NCI-H187 (cell line): ENCODE data around the gene HMGB2.
A peak's percentile ranks its signal among the peaks of the same experiment; 100 is the strongest.

Source experiments
- DNase-seq, 2 experiments: peaks; one replicate each; lab custom pipeline; 2025; lab: John Stamatoyannopoulos, UW

HMGB2 gene

DNA sequence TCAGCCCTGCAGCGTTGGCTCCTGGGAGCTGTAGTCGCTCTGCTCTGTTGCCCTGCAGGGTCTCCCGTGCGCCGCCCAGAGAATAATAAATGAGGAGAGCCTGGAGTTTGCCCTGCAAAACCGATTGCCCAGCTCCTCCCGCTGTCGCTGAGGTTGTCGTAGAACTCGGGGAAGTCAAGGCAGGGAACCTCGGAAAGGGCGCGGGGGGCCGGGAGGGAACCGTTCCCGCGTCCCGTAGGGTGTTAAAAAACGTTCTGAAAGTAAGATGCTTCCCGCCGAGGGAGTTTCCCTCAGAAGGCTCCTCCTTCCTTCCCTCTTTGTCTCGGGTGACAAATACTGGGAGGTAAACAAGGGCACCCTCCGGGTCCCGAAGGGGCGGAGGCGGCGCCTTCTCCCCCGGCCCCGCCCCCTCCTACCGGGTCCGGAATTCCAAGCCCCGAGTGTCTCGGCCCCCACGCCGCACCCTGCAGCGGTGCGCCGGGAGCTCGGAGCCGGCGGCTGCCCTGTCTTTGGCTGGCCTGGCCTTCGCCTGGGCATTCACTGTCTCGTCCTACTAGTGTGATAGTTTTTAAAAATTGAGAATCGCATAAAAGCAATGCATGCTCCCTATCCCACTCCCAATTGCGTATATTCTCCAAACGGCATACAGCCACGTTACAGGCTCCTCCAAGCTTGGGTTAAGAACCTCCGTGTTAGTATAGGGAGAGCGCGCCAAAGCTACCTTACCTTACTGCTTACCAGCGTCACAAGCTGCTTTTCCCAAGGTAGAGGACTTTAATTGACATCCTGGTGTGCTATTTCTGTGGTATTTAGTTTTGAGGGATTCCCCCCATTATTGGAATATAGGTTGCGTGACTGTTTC lies 964 bp upstream of the HMGB2 start:
- DNase-seq: peak; percentile 67 to 78

DNA sequence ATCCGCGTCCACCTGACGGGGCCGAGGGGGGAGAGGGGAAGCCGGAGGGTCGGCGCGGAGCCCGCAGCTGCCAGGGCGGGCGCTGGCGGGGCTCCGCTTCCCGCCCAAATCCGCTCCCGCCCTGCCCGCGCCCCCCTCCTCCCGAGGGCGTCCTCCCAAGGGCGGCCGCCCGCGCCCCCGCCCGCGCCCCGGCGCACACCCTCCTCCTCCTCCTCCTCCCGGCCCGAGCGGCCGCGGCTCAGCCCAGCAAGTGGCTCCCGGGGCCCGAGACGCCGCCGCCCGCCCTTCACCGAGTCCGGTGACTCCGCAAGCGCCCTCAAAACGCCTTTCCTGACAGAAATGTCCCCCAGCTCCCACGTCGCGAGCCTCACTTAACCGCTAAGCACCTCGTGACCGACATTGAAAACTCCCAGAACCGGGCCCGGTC lies 487 bp downstream of the HMGB2 start:
- DNase-seq: peak in 1 of 2 experiments; percentile 3

DNA sequence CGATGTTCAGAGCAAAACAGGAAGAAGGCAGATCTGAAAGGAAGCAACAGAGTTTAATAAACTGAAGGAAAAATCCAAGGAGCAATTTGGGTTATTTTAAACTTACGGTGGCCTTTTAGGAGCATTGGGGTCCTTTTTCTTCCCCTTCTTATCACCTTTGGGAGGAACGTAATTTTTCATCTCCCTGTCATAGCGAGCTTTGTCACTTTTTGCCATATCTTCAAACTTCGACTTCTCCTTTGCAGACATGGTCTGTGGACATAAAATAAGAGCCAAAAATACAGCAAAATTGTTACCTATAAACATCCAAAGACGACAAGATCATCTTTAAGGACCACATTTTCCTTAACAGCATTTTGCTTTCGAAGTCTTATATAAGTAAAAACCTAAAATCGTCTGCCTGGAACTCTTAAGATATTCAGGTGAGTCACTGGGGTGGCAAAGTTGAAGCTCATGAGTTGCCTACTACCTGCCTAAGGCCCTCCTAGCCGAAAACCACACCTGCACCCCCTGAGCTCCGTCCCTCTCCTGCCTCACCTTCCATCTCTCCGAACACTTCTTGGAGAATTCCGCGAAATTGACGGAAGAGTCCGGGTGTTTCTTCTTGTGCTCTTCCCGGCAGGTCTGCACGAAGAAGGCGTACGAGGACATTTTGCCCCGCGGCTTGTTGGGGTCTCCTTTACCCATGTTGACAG lies 1.0 kb downstream of the HMGB2 start:
- DNase-seq: no peak

DNA sequence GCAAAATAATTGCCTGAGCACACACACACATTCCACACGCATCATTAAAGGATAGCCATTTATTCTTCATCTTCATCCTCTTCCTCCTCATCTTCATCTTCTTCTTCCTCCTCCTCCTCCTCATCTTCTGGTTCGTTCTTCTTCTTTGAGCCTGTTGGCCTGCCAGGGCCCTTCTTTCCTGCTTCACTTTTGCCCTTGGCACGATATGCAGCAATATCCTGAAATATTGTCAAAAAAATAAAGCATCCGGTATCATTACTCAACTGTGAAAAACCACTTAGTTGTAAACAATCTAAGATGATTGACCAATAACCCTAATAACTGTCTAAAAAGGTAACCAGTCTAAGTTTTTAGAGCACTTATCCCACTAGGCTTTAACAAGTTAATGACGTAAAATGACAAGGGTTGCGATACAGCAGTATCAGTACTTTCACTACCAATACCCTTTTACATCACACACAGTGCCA lies 2.1 kb downstream of the HMGB2 start:
- DNase-seq: no peak

DNA sequence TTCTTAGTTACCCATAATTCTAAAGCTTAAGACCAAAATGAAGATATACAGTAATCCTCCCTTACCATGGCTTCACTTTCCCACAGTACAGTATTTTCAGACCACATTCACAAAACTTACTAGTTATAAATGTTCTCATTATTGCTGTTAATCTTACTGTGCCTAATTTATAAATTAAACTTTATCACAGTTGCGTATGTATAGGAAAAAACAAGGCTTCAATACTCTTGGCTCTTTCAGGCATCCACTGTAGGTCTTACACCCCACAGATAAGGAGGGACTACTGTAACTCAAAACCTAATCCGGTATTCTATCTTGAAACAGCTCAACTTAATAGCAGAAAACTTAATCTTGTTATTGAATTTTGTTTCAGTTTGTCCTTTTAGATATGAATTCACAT lies 3.6 kb downstream of the HMGB2 start:
- DNase-seq: no peak

DNA sequence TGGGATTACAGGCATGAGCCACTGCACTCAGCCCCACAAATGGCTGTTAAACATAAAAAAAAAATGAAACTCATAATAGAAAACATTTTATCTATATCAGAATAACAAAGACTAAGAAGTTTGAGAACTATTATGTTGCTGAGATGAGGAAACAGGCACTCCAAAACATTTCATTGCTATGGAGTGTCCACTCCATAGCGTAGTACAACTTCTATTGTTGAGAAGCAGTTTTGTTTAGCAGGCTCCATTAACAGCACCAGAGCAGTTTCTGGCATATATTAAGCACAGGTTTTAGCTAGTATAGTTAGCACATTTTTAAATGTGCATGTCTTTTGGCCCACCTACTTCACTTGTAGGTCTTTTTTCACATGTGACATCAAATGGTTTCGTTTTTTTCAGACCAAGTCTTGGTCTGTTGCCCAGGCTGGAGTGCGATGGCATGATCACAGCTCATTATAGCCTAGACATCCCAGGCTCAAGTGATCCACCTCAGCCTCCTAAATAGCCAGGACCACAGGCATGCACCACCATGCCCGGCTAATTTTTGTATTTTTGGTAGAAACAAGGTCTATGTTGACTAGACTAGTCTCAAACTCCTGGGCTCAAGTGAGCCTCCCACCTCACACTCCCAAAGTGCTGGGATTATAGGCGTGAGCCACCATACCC lies 5.8 kb downstream of the HMGB2 start:
- DNase-seq: no peak

DNA sequence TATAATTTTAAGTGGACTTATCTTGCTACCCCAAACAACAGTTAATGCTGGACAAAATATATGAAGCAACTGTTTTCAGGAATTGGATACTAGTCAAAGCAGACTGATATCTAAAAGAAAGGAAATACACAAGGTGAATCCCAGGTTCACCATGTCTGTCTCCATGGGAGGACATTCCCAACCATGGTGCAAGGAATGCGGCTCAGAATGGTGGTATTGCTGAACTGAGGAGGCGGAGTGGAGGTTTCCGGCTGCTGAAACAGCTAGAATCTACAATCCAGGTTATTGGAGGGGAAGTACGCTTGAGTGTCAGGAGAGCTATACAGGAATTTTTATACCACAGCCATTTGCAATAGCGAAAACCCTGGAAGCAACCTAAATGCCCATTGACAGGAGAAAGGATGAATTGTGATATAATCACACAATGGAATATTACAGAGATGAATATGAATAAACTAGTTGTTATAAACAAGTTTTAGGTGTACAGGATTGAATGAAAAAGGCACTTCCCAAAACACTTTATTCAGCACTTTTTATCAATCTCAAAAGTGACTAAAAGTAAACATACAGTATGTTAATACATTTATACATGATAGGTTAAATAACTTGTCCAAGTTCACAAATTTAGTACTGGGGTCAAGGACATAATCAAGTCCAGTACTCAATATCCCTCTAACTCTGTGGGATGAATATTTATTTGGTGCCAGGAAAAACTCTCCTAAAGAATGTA lies 9.0 kb downstream of the HMGB2 start:
- no peak for DNase-seq

DNA sequence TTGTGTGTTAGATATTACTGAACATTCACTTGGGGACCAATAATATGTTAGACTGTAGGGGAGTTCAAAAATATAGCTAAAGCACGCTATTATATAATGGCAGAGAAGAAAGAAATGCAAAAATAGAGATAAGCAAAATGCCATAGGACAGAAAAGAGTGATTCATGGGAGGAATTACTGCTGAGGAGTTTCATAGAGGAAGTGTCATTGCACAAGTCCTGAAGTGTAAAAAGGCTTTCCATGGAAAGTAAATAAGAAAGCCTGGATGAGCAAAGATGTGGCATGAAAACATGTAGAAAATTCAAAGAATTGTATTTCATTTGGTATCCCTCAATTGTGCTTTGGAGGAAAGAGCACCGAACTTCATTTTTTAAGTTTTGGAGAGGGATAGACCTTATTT lies 14.5 kb downstream of the HMGB2 start:
- DNase-seq: no peak

DNA sequence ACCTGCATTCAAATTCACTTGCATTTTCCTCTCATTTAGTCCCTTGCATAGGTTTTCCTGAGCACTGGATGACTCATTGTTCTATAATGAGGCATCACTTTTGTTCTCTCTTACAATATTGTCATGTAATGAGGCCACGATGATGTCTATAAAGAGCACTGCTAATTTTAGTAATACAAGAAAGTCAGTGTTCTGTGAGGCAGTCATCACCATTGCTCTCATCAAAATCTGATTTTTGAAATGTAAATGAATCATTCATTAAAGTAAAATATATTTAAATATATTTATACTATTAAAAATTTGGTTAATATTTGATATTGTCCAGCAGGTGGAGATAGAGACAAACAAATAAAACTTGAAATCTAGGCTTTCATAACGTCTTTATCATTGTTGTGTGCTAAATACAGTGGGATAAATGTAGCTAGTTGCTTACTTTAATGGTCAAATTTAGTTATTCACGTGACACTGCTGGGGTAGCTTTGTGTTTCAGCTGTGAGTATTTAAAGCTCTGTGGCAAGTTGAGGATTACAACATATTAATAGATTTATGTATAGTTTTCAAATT lies 15.4 kb downstream of the HMGB2 start:
- DNase-seq: no peak

DNA sequence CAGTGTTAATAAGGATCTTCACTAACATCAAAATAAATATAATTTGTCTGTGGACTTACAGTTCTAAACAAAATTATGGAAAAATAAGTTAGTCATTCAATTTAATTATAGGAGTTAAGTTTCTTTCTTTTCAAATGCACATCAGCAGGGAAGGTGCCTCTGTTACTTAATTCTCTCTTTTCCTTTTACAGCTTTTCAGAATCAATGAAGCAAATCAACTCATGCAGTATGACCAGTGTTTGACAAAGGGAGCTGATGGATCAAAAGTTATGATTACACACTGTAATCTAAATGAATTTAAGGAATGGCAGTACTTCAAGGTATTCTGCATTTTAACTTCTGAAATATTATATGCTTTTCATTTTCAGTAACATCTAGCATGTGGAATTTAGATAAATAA lies 15.9 kb downstream of the HMGB2 start:
- no peak for DNase-seq

DNA sequence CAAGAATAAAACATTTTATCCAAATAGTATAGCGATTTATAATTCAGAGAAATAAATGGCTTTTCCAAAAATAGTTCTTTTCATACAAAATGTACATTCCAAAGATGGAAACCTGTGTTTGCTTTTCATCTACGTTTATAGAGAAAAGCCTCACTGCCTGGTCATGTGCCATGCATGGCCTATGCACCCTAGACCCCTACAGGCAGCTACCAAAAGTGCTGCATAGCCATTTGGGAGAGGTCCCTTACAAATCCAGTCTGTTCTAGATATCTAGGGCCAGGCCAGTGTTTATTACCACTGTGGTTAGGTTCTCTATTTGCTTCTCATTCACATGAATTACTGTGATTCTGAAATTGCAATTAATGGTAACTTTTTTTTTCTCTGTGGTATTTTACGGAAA lies 17.2 kb downstream of the HMGB2 start:
- no peak for DNase-seq

DNA sequence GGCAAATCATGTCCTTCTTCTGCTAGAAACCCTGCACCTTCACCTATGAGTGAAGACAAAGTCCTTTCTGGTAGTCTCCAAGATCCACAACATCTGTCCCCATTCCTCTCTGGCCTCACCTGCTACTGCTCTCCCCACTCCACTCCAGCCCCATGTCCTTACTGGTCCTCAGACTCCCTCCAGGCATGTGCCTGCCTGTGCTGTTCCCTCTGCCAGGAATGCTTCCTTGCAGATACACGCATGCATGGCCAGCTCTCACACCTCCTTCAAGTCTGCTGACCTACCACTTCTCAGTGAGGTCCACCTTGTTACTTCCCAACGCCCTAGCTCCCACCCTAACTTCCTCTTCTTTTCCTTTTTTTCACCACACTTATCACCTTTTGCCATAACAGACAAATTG lies 18.1 kb downstream of the HMGB2 start:
- DNase-seq: no peak

DNA sequence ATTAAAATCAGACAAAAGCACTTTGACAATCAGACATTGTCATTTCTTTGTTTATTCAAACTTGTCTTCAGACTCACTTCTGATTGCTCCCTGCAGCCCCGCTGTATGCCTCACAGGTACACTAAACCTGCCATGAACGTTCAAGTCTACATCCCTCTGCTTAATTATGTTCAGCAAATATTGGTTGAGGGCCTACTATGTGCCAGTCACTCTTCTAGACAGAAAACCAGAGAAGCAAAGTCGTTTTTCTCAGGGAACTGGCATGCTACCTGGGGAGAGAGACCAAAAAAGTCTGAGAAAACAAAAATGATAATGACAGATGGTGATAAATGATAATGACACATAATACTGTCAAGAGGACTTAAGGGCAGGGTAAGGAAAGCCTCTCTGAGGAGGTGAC lies 19.4 kb downstream of the HMGB2 start:
- DNase-seq: no peak

DNA sequence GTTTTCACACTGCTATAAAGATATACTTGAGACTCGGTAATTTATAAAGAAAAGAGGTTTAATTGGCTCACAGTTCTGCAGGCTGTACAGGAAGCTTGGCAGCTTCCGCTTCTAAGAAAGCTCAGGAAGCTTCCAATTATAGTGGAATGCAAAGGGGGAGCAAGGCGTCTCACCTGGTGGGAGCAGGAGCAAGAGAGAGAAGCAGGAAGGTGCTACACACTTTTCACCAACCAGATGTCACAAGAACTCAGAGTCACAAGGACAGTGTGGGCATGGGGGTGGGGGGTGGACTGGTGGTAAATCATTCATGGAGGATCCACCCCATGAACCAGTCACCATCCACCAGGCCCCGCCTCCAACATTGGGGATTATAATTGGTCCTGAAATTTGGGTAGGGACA lies 22.8 kb downstream of the HMGB2 start:
- DNase-seq: no peak

DNA sequence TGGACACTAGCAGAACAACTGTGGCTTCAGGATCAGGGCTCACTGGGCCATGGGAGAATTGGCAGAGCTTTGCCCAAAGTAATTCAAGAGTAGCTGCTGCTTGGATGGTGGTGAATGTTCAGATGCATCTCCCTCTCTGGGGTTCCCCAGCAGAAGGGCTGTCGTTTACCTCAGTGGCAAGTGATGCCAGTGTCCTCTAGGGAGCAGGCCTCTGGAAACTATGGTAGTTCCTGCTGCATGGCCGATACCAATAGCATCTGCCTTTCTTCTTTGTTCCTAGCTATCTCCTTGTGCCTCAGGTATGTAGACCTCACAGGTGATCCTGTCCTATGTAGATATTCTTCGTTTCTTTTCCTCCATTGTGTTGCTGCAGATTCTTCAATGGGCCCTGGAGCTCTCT lies 26.4 kb downstream of the HMGB2 start:
- no peak for DNase-seq

DNA sequence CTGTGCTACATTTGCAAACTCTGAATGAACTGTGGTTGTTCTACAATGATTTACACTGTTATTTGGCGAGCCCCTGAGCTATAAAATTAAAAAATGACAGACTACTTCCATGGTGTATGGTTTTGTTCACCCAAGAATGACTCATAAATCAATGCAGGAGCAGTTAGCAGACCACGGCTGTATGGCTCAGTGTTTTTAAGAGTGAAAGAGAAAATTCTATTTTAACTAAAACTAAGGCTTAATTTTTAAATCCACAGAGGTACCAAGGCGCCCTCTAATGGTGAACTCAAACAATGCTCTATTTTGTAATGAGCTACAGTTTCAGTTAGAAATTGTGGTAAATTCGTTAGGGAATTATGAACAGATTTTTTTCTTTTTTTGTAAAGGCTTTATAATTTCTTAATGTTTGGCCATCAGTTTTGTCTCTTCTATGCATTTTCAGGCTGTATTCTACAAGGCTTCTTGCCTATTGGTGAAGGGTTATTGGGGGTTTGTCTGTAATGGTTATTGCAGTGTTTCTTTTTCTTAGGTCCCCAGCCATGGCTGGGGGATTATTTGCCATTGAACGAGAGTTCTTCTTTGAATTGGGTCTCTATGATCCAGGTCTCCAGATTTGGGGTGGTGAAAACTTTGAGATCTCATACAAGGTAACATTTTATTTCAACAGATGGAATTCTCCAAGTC lies 32.5 kb downstream of the HMGB2 start:
- no peak for DNase-seq

DNA sequence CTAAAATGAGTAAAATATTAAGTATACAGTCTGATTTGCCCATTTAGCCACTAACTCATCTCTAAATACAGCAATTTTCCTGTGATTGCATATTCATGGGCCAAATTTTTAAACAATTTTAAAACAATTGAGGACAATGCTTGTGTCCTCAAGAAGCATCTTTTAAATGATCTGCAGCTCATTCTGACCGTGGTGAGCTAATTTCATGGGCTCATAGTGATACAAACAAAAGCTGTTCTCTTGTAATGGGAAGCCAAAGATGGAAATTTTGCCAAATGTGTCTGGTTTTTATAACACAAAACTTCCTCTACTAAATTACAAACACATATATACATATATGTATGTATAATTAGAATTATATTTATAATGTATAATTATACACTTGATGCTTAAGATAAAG lies 39.7 kb downstream of the HMGB2 start:
- DNase-seq: no peak

DNA sequence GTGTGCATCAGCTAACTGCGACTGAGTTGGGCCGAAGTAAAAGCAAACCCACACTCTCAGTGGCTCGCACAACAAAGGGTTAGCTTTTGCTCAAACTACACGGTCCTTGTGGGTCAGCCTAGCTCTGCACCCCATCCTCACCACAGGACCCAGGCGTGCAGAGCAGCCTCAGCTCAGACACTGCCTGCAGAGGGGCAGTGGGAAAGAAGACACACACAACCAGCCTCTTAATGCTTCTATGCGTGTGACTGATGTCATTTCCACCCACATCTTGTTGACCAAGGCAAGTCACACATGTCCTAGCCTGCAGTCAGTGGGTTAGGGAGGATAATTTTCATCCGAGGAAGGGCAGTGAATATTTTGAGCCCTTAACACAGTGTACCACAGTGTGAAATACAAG lies 40.5 kb downstream of the HMGB2 start:
- no peak for DNase-seq

DNA sequence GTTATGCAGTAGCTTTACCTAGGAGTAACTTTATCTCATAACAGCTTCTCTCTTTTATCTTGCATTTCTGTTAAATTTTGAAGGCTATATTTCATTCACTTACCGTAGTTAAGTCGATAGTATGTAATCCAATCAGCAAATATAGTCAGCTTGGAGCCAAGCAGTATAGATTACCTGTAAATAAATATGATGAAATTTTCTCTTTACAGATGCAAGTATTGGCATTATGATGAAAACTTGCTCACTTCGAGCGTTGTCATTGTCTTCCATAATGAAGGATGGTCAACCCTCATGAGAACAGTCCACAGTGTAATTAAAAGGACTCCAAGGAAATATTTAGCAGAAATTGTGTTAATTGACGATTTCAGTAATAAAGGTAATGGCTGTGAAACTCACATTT lies 42.3 kb downstream of the HMGB2 start:
- DNase-seq: no peak

DNA sequence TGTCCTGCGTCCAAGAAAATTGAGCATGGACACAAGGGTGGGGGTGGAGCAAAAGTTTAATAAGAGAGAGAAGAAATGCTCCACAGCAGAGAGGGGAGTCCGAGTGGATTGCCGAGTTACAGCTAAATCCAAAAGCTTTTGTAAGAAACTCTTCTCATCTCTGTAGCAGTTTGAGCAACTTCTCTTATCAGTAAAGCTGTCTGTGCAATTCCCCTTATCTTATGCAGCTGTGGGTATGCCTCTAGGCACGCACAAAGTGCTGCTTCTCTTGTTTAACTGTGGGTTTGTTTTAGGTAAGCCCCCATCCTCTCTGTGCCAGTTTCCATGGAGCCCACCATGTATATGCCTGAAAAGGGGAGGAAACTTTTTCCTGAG lies 44.8 kb downstream of the HMGB2 start:
- no peak for DNase-seq

DNA sequence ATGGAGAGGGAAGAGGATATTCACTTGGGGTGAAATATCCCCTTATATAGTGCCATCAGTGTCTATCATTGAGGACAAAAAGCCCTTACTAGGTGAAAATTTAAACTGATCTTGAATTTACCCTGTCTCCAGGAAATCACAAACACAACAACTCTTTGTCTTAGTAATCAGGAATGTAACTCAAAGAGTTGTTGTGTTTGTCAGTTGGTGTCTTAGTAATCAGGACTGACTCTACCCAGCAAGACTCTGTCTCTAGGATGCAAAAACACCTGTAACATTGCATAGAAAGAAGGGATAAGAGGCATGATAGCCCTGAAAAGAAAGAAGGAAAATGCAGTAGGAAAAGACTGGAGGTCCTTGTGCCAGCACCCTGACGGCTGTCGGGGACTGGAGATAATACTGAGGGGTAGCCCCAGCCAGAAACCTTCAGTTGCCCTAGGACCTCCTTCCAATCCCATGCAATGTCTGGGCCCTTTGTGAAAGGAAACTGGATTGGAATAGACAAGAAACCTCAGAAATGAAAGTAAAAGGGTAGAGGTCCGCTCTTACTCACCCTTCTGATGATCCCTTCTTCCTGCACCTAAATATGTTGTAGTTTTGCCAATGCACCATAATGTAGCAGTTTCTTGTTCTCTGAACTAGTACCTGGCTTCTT lies 45.3 kb downstream of the HMGB2 start:
- no peak for DNase-seq
